ENCODE measurements around the gene DCC. TPM values are rescaled to one million over a fixed set of nuclear protein-coding genes. Genes with fewer than 3 reads are reported as not detected.

DCC gene
- total RNA-seq, 1 experiment from 2014 or later: 0.39 TPM

- no peaks in the 10 kb centered on the region for H3K27me3 ChIP-seq (replicated peaks; ENCODE audit: control insufficient read depth, insufficient read depth, low read length)
- no peaks in the 10 kb centered on the region for H3K36me3 Mint-ChIP-seq (ENCODE audit: insufficient read depth, unreplicated experiment)
- H3K4me3 ChIP-seq (ENCODE audit: low read depth, low read length): no peak overlapping the region
- no peaks in the 10 kb centered on the region for H3K9me3 ChIP-seq
- H3K9me3 Mint-ChIP-seq (ENCODE audit: unreplicated experiment): no peaks in the 10 kb centered on the region
- ChIA-PET CTCF (no interaction called here), POLR2A (no interaction called here)
- DNase-seq: no peak
- H3K27me3 Mint-ChIP-seq (ENCODE audit: insufficient read depth, unreplicated experiment): no peaks in the 10 kb centered on the region
- H3K4me1 ChIP-seq: no peaks in the 10 kb centered on the region
- no peaks in the 10 kb centered on the region for H3K4me1 Mint-ChIP-seq (ENCODE audit: low read depth, unreplicated experiment)
- no peaks in the 10 kb centered on the region for H3K36me3 ChIP-seq (ENCODE audit: control insufficient read depth, insufficient read depth, low read length)
- intact Hi-C loops (cut with micrococcal nuclease; ENCODE audit: unreplicated experiment): no loop called here
- no TSS peak for BruUV-seq (replicated peaks)
- H3K27ac Mint-ChIP-seq (ENCODE audit: unreplicated experiment): no peak overlapping the region
- no peak overlapping the region for H3K4me3 Mint-ChIP-seq (ENCODE audit: unreplicated experiment)
- TF ChIP-seq CTCF (IDR thresholded peaks at IDR 0.05; ENCODE audit: insufficient read depth in 1 of 2, low read depth in 1 of 2, low read length in 1 of 2, severe bottlenecking in 1 of 2, unreplicated experiment in 1 of 2): no peak
Measured at GRCh38 chr18:52341103-52341432, 1.1 kb downstream of the DCC start.

- H3K4me3 ChIP-seq (ENCODE audit: low read depth, low read length): no peak overlapping the region
- Mint-ChIP-seq H3K4me1 (ENCODE audit: low read depth, unreplicated experiment) (no peaks in the 10 kb centered on the region), H3K36me3 (ENCODE audit: insufficient read depth, unreplicated experiment) (no peaks in the 10 kb centered on the region), H3K9me3 (ENCODE audit: unreplicated experiment) (no peaks in the 10 kb centered on the region), H3K4me3 (ENCODE audit: unreplicated experiment) (no peak overlapping the region), H3K27ac (ENCODE audit: unreplicated experiment) (no peak overlapping the region), H3K27me3 (ENCODE audit: insufficient read depth, unreplicated experiment) (no peaks in the 10 kb centered on the region)
- BruUV-seq (replicated peaks): no TSS peak
- no peaks in the 10 kb centered on the region for H3K27me3 ChIP-seq (replicated peaks; ENCODE audit: control insufficient read depth, insufficient read depth, low read length)
- no peak for TF ChIP-seq CTCF (IDR thresholded peaks at IDR 0.05; ENCODE audit: insufficient read depth in 1 of 2, low read depth in 1 of 2, low read length in 1 of 2, severe bottlenecking in 1 of 2, unreplicated experiment in 1 of 2)
- no peaks in the 10 kb centered on the region for H3K4me1 ChIP-seq
- DNase-seq: no peak
- intact Hi-C loops (cut with micrococcal nuclease; ENCODE audit: unreplicated experiment): no loop called here
- no peaks in the 10 kb centered on the region for H3K36me3 ChIP-seq (ENCODE audit: control insufficient read depth, insufficient read depth, low read length)
- ChIA-PET CTCF (no interaction called here), POLR2A (no interaction called here)
- no peaks in the 10 kb centered on the region for H3K9me3 ChIP-seq
Measured at GRCh38 chr18:52341608-52342381, 1.8 kb downstream of the DCC start.

GRCh38 chr18:52342456-52342855 is 2.5 kb downstream of the DCC start:
- H3K9me3 ChIP-seq: no peaks in the 10 kb centered on the region
- POLR2A ChIA-PET: no interaction called here
- H3K27me3 ChIP-seq (replicated peaks; ENCODE audit: control insufficient read depth, insufficient read depth, low read length): no peaks in the 10 kb centered on the region
- intact Hi-C loops (cut with micrococcal nuclease; ENCODE audit: unreplicated experiment): no loop called here
- Mint-ChIP-seq H3K27me3 (ENCODE audit: insufficient read depth, unreplicated experiment) (no peaks in the 10 kb centered on the region), H3K9me3 (ENCODE audit: unreplicated experiment) (no peaks in the 10 kb centered on the region), H3K27ac (ENCODE audit: unreplicated experiment) (no peak overlapping the region), H3K4me3 (ENCODE audit: unreplicated experiment) (no peak overlapping the region), H3K36me3 (ENCODE audit: insufficient read depth, unreplicated experiment) (no peaks in the 10 kb centered on the region), H3K4me1 (ENCODE audit: low read depth, unreplicated experiment) (no peaks in the 10 kb centered on the region)
- no peak overlapping the region for H3K4me3 ChIP-seq (ENCODE audit: low read depth, low read length)
- CTCF ChIA-PET: no interaction called here
- TF ChIP-seq CTCF (IDR thresholded peaks at IDR 0.05; ENCODE audit: insufficient read depth in 1 of 2, low read depth in 1 of 2, low read length in 1 of 2, severe bottlenecking in 1 of 2, unreplicated experiment in 1 of 2): no peak
- no peak for DNase-seq
- H3K36me3 ChIP-seq (ENCODE audit: control insufficient read depth, insufficient read depth, low read length): no peaks in the 10 kb centered on the region
- BruUV-seq (replicated peaks): no TSS peak
- H3K4me1 ChIP-seq: no peaks in the 10 kb centered on the region

Data from Caco-2 (cell line).